HepG2 (cell line): ENCODE data around the gene GEMIN2. TPM values are rescaled to one million over a fixed set of nuclear protein-coding genes. Genes with fewer than 3 reads are reported as not detected.

Source experiments
- GFI1 ChIP-seq: sonication (generic); formaldehyde crosslinking; IDR thresholded peaks from 2 replicates; pipeline ENCODE4 v1.5.0; 2020; ENCODE audit warnings: missing genetic modification reagents, mild to moderate bottlenecking, borderline replicate concordance
- JUND ChIP-seq: sonication (generic); formaldehyde crosslinking; IDR thresholded peaks from 2 replicates; pipeline ENCODE4 v1.8.0; 2022; ENCODE audit warnings: mild to moderate bottlenecking, missing genetic modification reagents
- KLF16 ChIP-seq, 2 experiments: sonication (generic) in 1 of 2; formaldehyde crosslinking in 1 of 2; IDR thresholded peaks; 2 replicates each; pipeline versions ENCODE4 v1.6.1 to v1.8.0; 2016 to 2023; ENCODE audit warnings: missing genetic modification reagents in 2 of 2, missing compliant biosample characterization in 1 of 2
- NR2C2 ChIP-seq: sonication (generic); formaldehyde crosslinking; IDR thresholded peaks from 2 replicates; pipeline ENCODE4 v1.4.0; 2020; ENCODE audit warnings: missing genetic modification reagents, mild to moderate bottlenecking, moderate library complexity, borderline replicate concordance
- NR2F6 ChIP-seq, 2 experiments: IDR thresholded peaks; 2 replicates each; pipeline ENCODE4 v1.6.1; 2016; ENCODE audit warnings: antibody characterized with exemption in 1 of 2, mild to moderate bottlenecking in 1 of 2
- UBTF ChIP-seq: sonication (generic); formaldehyde crosslinking; IDR thresholded peaks from 2 replicates; pipeline ENCODE4 v1.4.0; 2020; ENCODE audit warnings: mild to moderate bottlenecking, missing genetic modification reagents
- ZBTB25 ChIP-seq: IDR thresholded peaks from 2 replicates; pipeline ENCODE4 v1.6.1; 2018; ENCODE audit warnings: missing genetic modification reagents
- ZFAT ChIP-seq: sonication (generic); formaldehyde crosslinking; conservative IDR thresholded peaks from 2 replicates; pipeline ENCODE4 v1.8.1; 2023; ENCODE audit warnings: missing genetic modification reagents, inconsistent platforms
- ZNF142 ChIP-seq: sonication (generic); formaldehyde crosslinking; IDR thresholded peaks from 2 replicates; pipeline ENCODE4 v1.4.0; 2020; ENCODE audit warnings: missing genetic modification reagents
- ZNF354B ChIP-seq: sonication (generic); formaldehyde crosslinking; IDR thresholded peaks from 2 replicates; pipeline ENCODE4 v1.8.0; 2022; ENCODE audit warnings: mild to moderate bottlenecking, missing genetic modification reagents
- ZNF383 ChIP-seq: sonication (generic); formaldehyde crosslinking; IDR thresholded peaks from 2 replicates; pipeline ENCODE4 v1.4.0; 2020; ENCODE audit warnings: missing genetic modification reagents, mild to moderate bottlenecking, borderline replicate concordance
- ZNF670 ChIP-seq: sonication (generic); formaldehyde crosslinking; IDR thresholded peaks from 2 replicates; pipeline ENCODE4 v1.8.0; 2022; ENCODE audit warnings: mild to moderate bottlenecking, missing genetic modification reagents, borderline replicate concordance
- ZNF772 ChIP-seq: sonication (generic); formaldehyde crosslinking; IDR thresholded peaks from 2 replicates; pipeline ENCODE4 v1.5.0; 2020; ENCODE audit warnings: mild to moderate bottlenecking, missing genetic modification reagents
- ZNF776 ChIP-seq: sonication (generic); formaldehyde crosslinking; IDR thresholded peaks from 2 replicates; pipeline ENCODE4 v1.4.0; 2020; ENCODE audit warnings: mild to moderate bottlenecking, missing genetic modification reagents
- ZSCAN30 ChIP-seq: sonication (generic); formaldehyde crosslinking; IDR thresholded peaks from 2 replicates; pipeline ENCODE4 v1.5.0; 2020; ENCODE audit warnings: mild to moderate bottlenecking, missing genetic modification reagents
- ZXDC ChIP-seq: sonication (generic); formaldehyde crosslinking; IDR thresholded peaks from 2 replicates; pipeline ENCODE4 v1.5.0; 2020; ENCODE audit warnings: mild to moderate bottlenecking, missing genetic modification reagents
- polyA plus RNA-seq, 8 experiments: library from polyadenylated mRNA; depleted of rRNA in 3 of 8; stranded (reverse) in 7 of 8; unstranded in 1 of 8; fragments of >200 nt; fragmentation: Illumina TruSeq in 4 of 8; extraction: Trizol in 4 of 8; gene quantifications; 2 replicates each; pipeline versions ENCODE4 v1.2.1 to v1.2.3, GENCODE V29; 2011 to 2016; ENCODE audit warnings: low read depth in 4 of 8, missing spikeins in 1 of 8, mixed read lengths in 1 of 8; ENCODE audit not compliant: insufficient read depth in 1 of 8
- total RNA-seq, 5 experiments: library from RNA; depleted of rRNA; stranded (reverse); fragments of >200 nt; fragmentation: Illumina TruSeq; extraction: Trizol; gene quantifications; 2 replicates each; pipeline ENCODE4 v1.2.3, GENCODE V29; 2016; ENCODE audit warnings: low read depth in 1 of 5

The GEMIN2 gene
- total and polyA plus RNA-seq, 2 of the 13 experiments (the other 11 are each of a cell fraction or from before 2014, with no cell fraction given), result 54.8 to 110 TPM

GRCh38 chr14:39114073-39114838 is at the start of gene GEMIN2 (continued):
- peak; percentile 94 for TF ChIP-seq ZNF142 (CRISPR knock-in tag)
- TF ChIP-seq NR2F6 (IDR thresholded peaks at IDR 0.05), result no peak; the same call in 1 of the 2 replicates
- 0 out of 2 replicates have a peak, but pooled peaks have one; percentile 2 for TF ChIP-seq NR2F6 (CRISPR knock-in tag; IDR thresholded peaks at IDR 0.05)
- peak; percentile 83 for TF ChIP-seq UBTF (CRISPR knock-in tag)
- no peak; the same call in none of the 2 replicates for TF ChIP-seq ZBTB25 (CRISPR knock-in tag)
- peak; percentile 97 for TF ChIP-seq NR2C2 (CRISPR knock-in tag)
- peak in 1 of 2 experiments; percentile 94; a peak in 1 of 4 replicates for TF ChIP-seq KLF16 (CRISPR knock-in tag; IDR thresholded peaks at IDR 0.05)
- TF ChIP-seq ZNF383 (CRISPR knock-in tag), result peak; percentile 94
- TF ChIP-seq GFI1, result peak; percentile 84; the same call in 1 of the 2 replicates
- peak; percentile 93 for TF ChIP-seq ZNF776 (CRISPR knock-in tag)
- TF ChIP-seq ZFAT, result peak; percentile 12; the same call in 1 of the 2 replicates
- TF ChIP-seq ZNF670 (CRISPR knock-in tag), result no peak
- no peak; the same call in 1 of the 2 replicates for TF ChIP-seq JUND
- peak; percentile 98 for TF ChIP-seq ZNF354B (CRISPR knock-in tag)
- TF ChIP-seq ZXDC (CRISPR knock-in tag), result no peak
- TF ChIP-seq ZNF772 (CRISPR knock-in tag), result peak; percentile 99
- no peak for TF ChIP-seq ZSCAN30 (CRISPR knock-in tag)
